NCI-H146 treated with DMSO at 0.1 percent for 48 hours (cell line): Measurements from ENCODE around the gene SLC2A13.
"Not testable (repeated sequence)": the region's sequence is repeated elsewhere in the genome, so short reads cannot be mapped to it uniquely, and the experiment has no call there.

Experiments used
- DNase-seq: peaks from one replicate; lab custom pipeline; 2025; ENCODE audit not compliant: unreplicated experiment; lab: John Stamatoyannopoulos, UW

Gene SLC2A13

GRCh38 chr12:39935839-39936238, 170.0 kb downstream of the SLC2A13 start:
- no peak for DNase-seq

GRCh38 chr12:39935275-39935674, 170.6 kb downstream of the SLC2A13 start:
- no peak for DNase-seq

- no peak for DNase-seq
Observed at GRCh38 chr12:39931857-39932256, 174.0 kb downstream of the SLC2A13 start.

GRCh38 chr12:39931231-39931630, 174.7 kb downstream of the SLC2A13 start:
- DNase-seq = no peak

- DNase-seq = no peak
Observed at GRCh38 chr12:39930101-39930500, 175.8 kb downstream of the SLC2A13 start.

- DNase-seq = no peak
Observed at GRCh38 chr12:39928181-39928899, 177.5 kb downstream of the SLC2A13 start.

GRCh38 chr12:39923364-39923763, 182.5 kb downstream of the SLC2A13 start:
- no peak for DNase-seq

- not testable (repeated sequence) for DNase-seq
Observed at GRCh38 chr12:39922598-39922997, 183.3 kb downstream of the SLC2A13 start.

- no peak for DNase-seq
Observed at GRCh38 chr12:39920647-39921046, 185.2 kb downstream of the SLC2A13 start.

- DNase-seq = no peak
Observed at GRCh38 chr12:39920222-39920621, 185.7 kb downstream of the SLC2A13 start.

- DNase-seq = no peak
Observed at GRCh38 chr12:39919790-39920189, 186.1 kb downstream of the SLC2A13 start.

GRCh38 chr12:39915249-39915648, 190.6 kb downstream of the SLC2A13 start:
- DNase-seq = no peak

- DNase-seq = no peak
Observed at GRCh38 chr12:39912211-39912980, 193.5 kb downstream of the SLC2A13 start.

GRCh38 chr12:39906237-39906636, 199.6 kb downstream of the SLC2A13 start:
- no peak for DNase-seq

- no peak for DNase-seq
Observed at GRCh38 chr12:39905152-39905551, 200.7 kb downstream of the SLC2A13 start.

- DNase-seq = no peak
Observed at GRCh38 chr12:39902821-39903220, 203.1 kb downstream of the SLC2A13 start.

GRCh38 chr12:39897315-39897714, 208.6 kb downstream of the SLC2A13 start:
- no peak for DNase-seq

- not testable (repeated sequence) for DNase-seq
Observed at GRCh38 chr12:39893388-39893787, 212.5 kb downstream of the SLC2A13 start.

- no peak for DNase-seq
Observed at GRCh38 chr12:39892146-39892545, 213.7 kb downstream of the SLC2A13 start.

GRCh38 chr12:39887856-39888255, 218.0 kb downstream of the SLC2A13 start:
- no peak for DNase-seq

- no peak for DNase-seq
Observed at GRCh38 chr12:39886106-39886505, 219.8 kb downstream of the SLC2A13 start.

GRCh38 chr12:39884616-39885125, 221.2 kb downstream of the SLC2A13 start:
- DNase-seq = no peak
